ENCODE data around the gene SLX9. TPM values are rescaled to one million over a fixed set of nuclear protein-coding genes. Genes with fewer than 3 reads are reported as not detected.

The SLX9 gene
- total RNA-seq, 1 donor from 2014 or later, result 30.4 TPM

DNA sequence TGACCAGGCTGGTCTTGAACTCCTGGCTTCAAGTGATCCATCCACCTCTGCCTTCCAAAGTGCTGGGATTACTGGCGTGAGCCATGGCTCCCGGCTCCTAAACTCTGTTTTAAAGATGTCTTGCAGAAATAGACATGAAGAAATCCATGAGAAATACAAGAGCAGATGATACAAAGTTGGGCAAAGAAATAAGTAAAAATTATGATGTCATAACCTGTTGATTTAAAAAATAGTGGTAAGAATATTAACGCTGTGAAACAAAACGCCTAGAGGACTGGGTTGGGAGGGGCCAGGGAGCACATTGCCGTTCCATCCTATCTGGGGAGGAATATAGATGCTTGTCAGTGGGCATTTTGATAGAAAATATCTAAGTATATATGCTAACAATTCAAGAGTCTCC lies 17.9 kb upstream of the SLX9 start:
- Mint-ChIP-seq H3K4me3 (ENCODE audit: unreplicated experiment) (no peak overlapping the region), H3K27ac (ENCODE audit: unreplicated experiment) (no peak overlapping the region), H3K9me3 (ENCODE audit: unreplicated experiment) (no peaks in the 10 kb centered on the region), H3K27me3 (ENCODE audit: unreplicated experiment) (peaks cover 28% of the 10 kb centered on the region), H3K36me3 (ENCODE audit: unreplicated experiment) (peaks cover 4% of the 10 kb centered on the region), H3K4me1 (ENCODE audit: unreplicated experiment) (peaks cover 12% of the 10 kb centered on the region)
- no peak for TF ChIP-seq CTCF (IDR thresholded peaks at IDR 0.05)
- no peak for DNase-seq (ENCODE audit: extremely low spot score, unreplicated experiment)

DNA sequence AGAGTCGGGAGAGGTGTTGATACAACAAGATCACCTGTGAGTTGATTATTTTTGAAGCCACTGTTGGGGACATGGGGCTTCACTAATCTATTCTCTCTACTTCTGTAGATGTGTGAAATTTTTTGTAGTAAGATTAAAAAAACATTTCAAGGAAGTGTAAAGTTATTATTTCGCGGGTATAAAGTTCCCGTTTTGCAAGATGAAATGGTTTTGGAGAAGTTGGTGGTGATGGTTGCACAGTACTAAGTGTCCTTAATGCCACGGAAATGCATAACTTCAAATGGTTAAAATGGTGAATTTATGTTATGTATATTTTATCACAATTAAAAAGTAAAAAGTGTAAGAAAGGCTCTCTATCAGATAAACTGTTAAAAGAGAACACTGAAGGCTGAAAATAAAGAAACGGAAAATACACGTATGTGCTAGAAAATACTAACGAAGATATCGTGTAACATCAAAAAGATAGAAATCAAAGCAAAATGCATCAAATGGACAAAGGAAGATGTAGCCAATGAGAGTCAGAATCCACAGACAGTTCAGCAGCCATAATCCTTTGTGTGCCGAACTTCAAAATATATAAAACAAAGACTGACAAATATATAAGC lies 16.2 kb upstream of the SLX9 start:
- TF ChIP-seq CTCF (IDR thresholded peaks at IDR 0.05), result no peak
- Mint-ChIP-seq H3K4me1 (ENCODE audit: unreplicated experiment) (peaks cover 28% of the 10 kb centered on the region), H3K36me3 (ENCODE audit: unreplicated experiment) (peaks cover 4% of the 10 kb centered on the region), H3K27me3 (ENCODE audit: unreplicated experiment) (peaks cover 28% of the 10 kb centered on the region), H3K4me3 (ENCODE audit: unreplicated experiment) (no peak overlapping the region), H3K9me3 (ENCODE audit: unreplicated experiment) (no peaks in the 10 kb centered on the region), H3K27ac (ENCODE audit: unreplicated experiment) (no peak overlapping the region)
- DNase-seq (ENCODE audit: extremely low spot score, unreplicated experiment), result no peak

DNA sequence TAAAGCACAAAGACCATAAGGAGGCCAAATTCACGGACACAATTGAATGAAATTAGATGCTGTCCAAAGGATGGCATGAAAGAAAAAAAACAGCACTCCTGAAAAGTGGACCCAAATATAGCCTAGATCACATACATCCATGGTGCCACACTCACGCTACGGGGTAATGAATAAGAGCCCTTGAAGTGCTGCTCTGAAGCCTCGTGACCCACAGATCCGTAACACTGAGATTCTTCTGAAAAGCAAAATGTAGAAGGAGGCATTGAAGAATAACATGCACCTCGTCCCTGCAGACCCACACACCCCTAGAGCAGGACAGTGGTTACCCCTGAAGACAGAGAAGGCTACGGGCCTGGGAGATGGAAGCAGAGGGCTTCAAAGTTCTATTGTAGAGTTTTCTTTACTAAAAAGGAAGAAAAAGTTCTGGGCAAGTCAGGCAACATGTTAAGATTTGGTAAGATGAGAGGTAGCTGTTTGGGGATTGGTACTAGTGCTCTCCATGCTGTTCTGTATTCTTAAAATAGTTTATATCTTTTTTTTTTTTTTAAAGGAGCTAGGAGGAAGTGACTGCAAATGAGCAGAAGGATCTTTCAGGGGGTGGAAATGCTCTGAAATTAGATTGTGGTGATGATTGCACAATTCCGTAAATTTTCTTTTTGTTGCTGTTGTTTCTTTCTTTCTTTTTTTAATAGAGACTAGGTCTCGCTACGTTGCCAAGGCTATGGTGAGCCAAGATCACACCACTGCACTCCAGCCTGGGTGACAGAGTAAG lies 15.0 kb upstream of the SLX9 start:
- Mint-ChIP-seq H3K9me3 (ENCODE audit: unreplicated experiment) (no peaks in the 10 kb centered on the region), H3K4me1 (ENCODE audit: unreplicated experiment) (peaks cover 37% of the 10 kb centered on the region), H3K27me3 (ENCODE audit: unreplicated experiment) (peaks cover 27% of the 10 kb centered on the region), H3K4me3 (ENCODE audit: unreplicated experiment) (no peak overlapping the region), H3K27ac (ENCODE audit: unreplicated experiment) (no peak overlapping the region), H3K36me3 (ENCODE audit: unreplicated experiment) (peaks cover 4% of the 10 kb centered on the region)
- no peak for TF ChIP-seq CTCF (IDR thresholded peaks at IDR 0.05)
- no peak for DNase-seq (ENCODE audit: extremely low spot score, unreplicated experiment)

GRCh38 chr21:44925378-44925755 lies 14.5 kb upstream of the SLX9 start:
- DNase-seq (ENCODE audit: extremely low spot score, unreplicated experiment), result no peak
- Mint-ChIP-seq H3K4me3 (ENCODE audit: unreplicated experiment) (no peak overlapping the region), H3K27me3 (ENCODE audit: unreplicated experiment) (peaks cover 27% of the 10 kb centered on the region), H3K27ac (ENCODE audit: unreplicated experiment) (no peak overlapping the region), H3K4me1 (ENCODE audit: unreplicated experiment) (peaks cover 41% of the 10 kb centered on the region), H3K36me3 (ENCODE audit: unreplicated experiment) (peaks cover 4% of the 10 kb centered on the region), H3K9me3 (ENCODE audit: unreplicated experiment) (no peaks in the 10 kb centered on the region)
- TF ChIP-seq CTCF (IDR thresholded peaks at IDR 0.05), result no peak

- DNase-seq (ENCODE audit: extremely low spot score, unreplicated experiment), result no peak
- no peak overlapping the region for H3K27ac Mint-ChIP-seq (ENCODE audit: unreplicated experiment)
- no peak overlapping the region for H3K4me3 Mint-ChIP-seq (ENCODE audit: unreplicated experiment)
- TF ChIP-seq CTCF (IDR thresholded peaks at IDR 0.05), result no peak
- no peaks in the 10 kb centered on the region for H3K9me3 Mint-ChIP-seq (ENCODE audit: unreplicated experiment)
- H3K27me3 Mint-ChIP-seq (ENCODE audit: unreplicated experiment), result peaks cover 19% of the 10 kb centered on the region
- H3K4me1 Mint-ChIP-seq (ENCODE audit: unreplicated experiment), result peaks cover 52% of the 10 kb centered on the region
- H3K36me3 Mint-ChIP-seq (ENCODE audit: unreplicated experiment), result peaks cover 4% of the 10 kb centered on the region
Observed at GRCh38 chr21:44926331-44927101, 13.3 kb upstream of the SLX9 start.
